K562 (cell line): ENCODE measurements around the gene PTPRM.

Source experiments
- ARHGAP35 ChIP-seq: fragments of 450-650 bp; IDR thresholded peaks from 2 replicates; pipeline ENCODE4 v1.6.1; 2018; ENCODE audit not compliant: partially characterized antibody
- ATF1 ChIP-seq, 2 experiments: fragments of 450-650 bp in 1 of 2; IDR thresholded peaks; 2 replicates each; pipeline ENCODE4 v1.6.1; 2016; ENCODE audit warnings: missing compliant biosample characterization in 1 of 2, missing genetic modification characterization in 1 of 2
- CC2D1A ChIP-seq: fragments of 450-650 bp; IDR thresholded peaks from 2 replicates; pipeline ENCODE4 v1.6.1; 2017; ENCODE audit warnings: mild to moderate bottlenecking
- ELF1 ChIP-seq: fragments of 200-800 bp; sonication (Bioruptor generic); IDR thresholded peaks from 2 replicates; pipeline ENCODE4 v1.6.1; 2016; ENCODE audit warnings: missing genetic modification characterization, missing compliant biosample characterization
- FIP1L1 ChIP-seq: fragments of 200-400 bp; formaldehyde crosslinking; IDR thresholded peaks from 2 replicates; pipeline ENCODE4 v1.6.1; 2018; ENCODE audit warnings: mild to moderate bottlenecking, low read depth, low read length; ENCODE audit not compliant: poor library complexity, severe bottlenecking
- GATAD2A ChIP-seq: fragments of 450-650 bp; IDR thresholded peaks from 2 replicates; pipeline ENCODE4 v1.6.1; 2017
- NFATC3 ChIP-seq: fragments of 450-650 bp; IDR thresholded peaks from 2 replicates; pipeline ENCODE4 v1.6.1; 2017; ENCODE audit warnings: mild to moderate bottlenecking
- POLR2A ChIP-seq: fragments of 450-650 bp; conservative IDR thresholded peaks from 2 replicates; pipeline ENCODE4 v1.6.1; 2016
- STAT5B ChIP-seq: fragments of 250-450 bp; sonication (Bioruptor Pico); IDR thresholded peaks from 2 replicates; pipeline ENCODE4 v1.8.0; 2021; ENCODE audit warnings: mild to moderate bottlenecking, inconsistent platforms
- TCF7 ChIP-seq: sonication (generic); IDR thresholded peaks from 2 replicates; pipeline ENCODE4 v1.6.1; 2016; ENCODE audit warnings: antibody characterized with exemption, borderline replicate concordance
- TEAD4 ChIP-seq, 2 experiments: sonication (generic) in 1 of 2; formaldehyde crosslinking in 1 of 2; IDR thresholded peaks; 2 replicates each; pipeline versions ENCODE4 v1.6.1 to v1.8.0; 2012 to 2022; ENCODE audit warnings: borderline replicate concordance in 1 of 2, inconsistent platforms in 1 of 2, low read length in 1 of 2, mild to moderate bottlenecking in 1 of 2, missing genetic modification reagents in 1 of 2
- TF ChIP-seq, protein P1 (sequence below): fragments of 450-650 bp; formaldehyde crosslinking; IDR thresholded peaks from 2 replicates; pipeline ENCODE4 v1.4.0; 2022; ENCODE audit warnings: missing genetic modification characterization

DNA sequence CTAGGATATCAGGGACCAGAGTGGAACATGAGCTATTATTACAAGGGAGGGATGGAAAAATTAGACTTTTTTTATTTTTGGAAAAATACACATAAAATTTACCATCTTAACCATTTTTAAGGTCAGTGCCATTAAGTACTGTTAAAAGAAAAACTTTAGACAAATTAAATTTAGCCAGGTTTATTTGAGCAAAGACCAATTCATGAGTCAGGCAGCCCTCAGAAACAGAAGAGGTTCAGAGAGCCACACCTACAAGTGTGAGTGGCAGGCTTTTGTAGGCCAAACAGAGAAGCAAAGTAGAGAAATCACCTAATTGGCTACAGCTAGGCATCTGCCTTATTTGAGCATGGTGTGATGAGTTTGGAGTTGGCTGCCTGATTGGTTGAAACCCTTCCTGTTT lies 740.8 kb downstream of the PTPRM start:
- TF ChIP-seq NFATC3 (no peak), ATF1 (CRISPR knock-in tag; IDR thresholded peaks at IDR 0.05) (no peak), ATF1 (tag; IDR thresholded peaks at IDR 0.05) (no peak), POLR2A (no peak), FIP1L1 (no peak), CC2D1A (no peak), TCF7 (no peak), ELF1 (no peak), STAT5B (CRISPR knock-in tag) (no peak), TEAD4 (IDR thresholded peaks at IDR 0.05; ENCODE audit: low read length) (no peak), TEAD4 (CRISPR knock-in tag; IDR thresholded peaks at IDR 0.05; ENCODE audit: borderline replicate concordance) (no peak), GATAD2A (no peak), ARHGAP35 (no peak)
- TF ChIP-seq, protein P1, sequence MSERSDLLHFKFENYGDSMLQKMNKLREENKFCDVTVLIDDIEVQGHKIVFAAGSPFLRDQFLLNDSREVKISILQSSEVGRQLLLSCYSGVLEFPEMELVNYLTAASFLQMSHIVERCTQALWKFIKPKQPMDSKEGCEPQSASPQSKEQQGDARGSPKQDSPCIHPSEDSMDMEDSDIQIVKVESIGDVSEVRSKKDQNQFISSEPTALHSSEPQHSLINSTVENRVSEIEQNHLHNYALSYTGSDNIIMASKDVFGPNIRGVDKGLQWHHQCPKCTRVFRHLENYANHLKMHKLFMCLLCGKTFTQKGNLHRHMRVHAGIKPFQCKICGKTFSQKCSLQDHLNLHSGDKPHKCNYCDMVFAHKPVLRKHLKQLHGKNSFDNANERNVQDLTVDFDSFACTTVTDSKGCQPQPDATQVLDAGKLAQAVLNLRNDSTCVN (CRISPR knock-in tag): no peak
